K562 (cell line): ENCODE results near the gene SRRT. TPM values are rescaled to one million over a fixed set of nuclear protein-coding genes. Genes with fewer than 3 reads are reported as not detected.
A peak's percentile ranks its signal among the peaks of the same experiment; 100 is the strongest.

Experiments
- DIDO1 ChIP-seq: fragments of 450-650 bp; IDR thresholded peaks from 2 replicates; pipeline ENCODE4 v1.6.1; 2016; ENCODE audit warnings: low read depth, missing biosample characterization, missing genetic modification characterization
- ETV6 ChIP-seq, 3 experiments: fragments of 150-350 bp in 1 of 3; sonication (generic) in 1 of 3; formaldehyde crosslinking in 1 of 3; IDR thresholded peaks; 2 replicates each; pipeline versions ENCODE4 v1.6.1 to v1.8.0; 2014 to 2022; ENCODE audit warnings: borderline replicate concordance in 2 of 3, low read depth in 2 of 3, antibody characterized with exemption in 1 of 3, low read length in 1 of 3, mild to moderate bottlenecking in 1 of 3, missing genetic modification reagents in 1 of 3
- HDAC3 ChIP-seq: fragments of 450-650 bp; IDR thresholded peaks from 2 replicates; pipeline ENCODE4 v1.6.1; 2018; ENCODE audit warnings: borderline replicate concordance, mild to moderate bottlenecking, moderate library complexity; ENCODE audit not compliant: partially characterized antibody
- NKRF ChIP-seq: fragments of 450-650 bp; IDR thresholded peaks from 2 replicates; pipeline ENCODE4 v1.6.1; 2016; ENCODE audit warnings: borderline replicate concordance
- RHOXF2B ChIP-seq: fragments of 250-450 bp; sonication (Bioruptor Pico); conservative IDR thresholded peaks from 2 replicates; pipeline ENCODE4 v1.5.1; 2021
- SMARCB1 ChIP-seq: IDR thresholded peaks from 2 replicates; pipeline ENCODE4 v1.6.1; 2011; ENCODE audit warnings: improper control_type of control experiment, low read depth; ENCODE audit not compliant: insufficient read length
- TOE1 ChIP-seq, 2 experiments: fragments of 450-650 bp in 1 of 2; sonication (generic) in 1 of 2; formaldehyde crosslinking in 1 of 2; IDR thresholded peaks; 2 replicates each; pipeline versions ENCODE4 v1.7.1 to v1.8.0; 2016 to 2022; ENCODE audit warnings: borderline replicate concordance in 2 of 2, mild to moderate bottlenecking in 2 of 2, antibody characterized with exemption in 1 of 2, inconsistent platforms in 1 of 2, low read depth in 1 of 2, missing genetic modification reagents in 1 of 2, moderate library complexity in 1 of 2
- TSC22D4 ChIP-seq: fragments of 450-650 bp; IDR thresholded peaks from 2 replicates; pipeline ENCODE4 v1.6.1; 2016; ENCODE audit warnings: missing genetic modification characterization, missing biosample characterization, control low read depth
- ZBTB1 ChIP-seq: sonication (generic); formaldehyde crosslinking; IDR thresholded peaks from 2 replicates; pipeline ENCODE4 v1.8.1; 2023; ENCODE audit warnings: missing genetic modification reagents, low read depth, mild to moderate bottlenecking, borderline replicate concordance
- ZNF133 ChIP-seq: fragments of 250-450 bp; sonication (Bioruptor Pico); IDR thresholded peaks from 2 replicates; pipeline ENCODE4 v1.4.0; 2020; ENCODE audit warnings: mild to moderate bottlenecking
- ZNF146 ChIP-seq: IDR thresholded peaks from one replicate; pipeline ENCODE4 v1.6.1; 2018; ENCODE audit warnings: missing compliant biosample characterization; ENCODE audit not compliant: unreplicated experiment
- ZNF212 ChIP-seq: fragments of 450-650 bp; formaldehyde crosslinking; IDR thresholded peaks from 2 replicates; pipeline ENCODE4 v1.4.0; 2020; ENCODE audit warnings: mild to moderate bottlenecking
- ZNF23 ChIP-seq: fragments of 250-450 bp; sonication (Bioruptor Pico); IDR thresholded peaks from 2 replicates; pipeline ENCODE4 v1.4.0; 2020; ENCODE audit warnings: mild to moderate bottlenecking
- ZNF431 ChIP-seq: sonication (generic); formaldehyde crosslinking; IDR thresholded peaks from 2 replicates; pipeline ENCODE4 v1.8.0; 2022; ENCODE audit warnings: mild to moderate bottlenecking, missing genetic modification reagents
- ZNF512 ChIP-seq: IDR thresholded peaks from 2 replicates; pipeline ENCODE4 v1.6.1; 2016; ENCODE audit warnings: missing genetic modification characterization, missing compliant biosample characterization
- ZNF57 ChIP-seq: fragments of 450-650 bp; formaldehyde crosslinking; IDR thresholded peaks from 2 replicates; pipeline ENCODE4 v1.4.0; 2020; ENCODE audit warnings: mild to moderate bottlenecking, moderate library complexity
- polyA plus RNA-seq, 8 experiments: library from polyadenylated mRNA; depleted of rRNA in 4 of 8; stranded (reverse) in 5 of 8; unstranded in 3 of 8; fragments of >200 nt; fragmentation: Nextera tagmentation in 2 of 8; fragmentation: Illumina TruSeq in 1 of 8; extraction: Ambion mirVana in 2 of 8; extraction: Trizol in 1 of 8; gene quantifications; 2 replicates each; pipeline versions ENCODE4 v1.2.1 to v1.2.3, GENCODE V29; 2011 to 2014; ENCODE audit warnings: inconsistent platforms in 1 of 8, missing spikeins in 1 of 8
- total RNA-seq, 7 experiments: library from RNA; depleted of rRNA in 6 of 7; stranded (reverse); fragments of >200 nt in 6 of 7; fragmentation: Illumina TruSeq in 2 of 7; extraction: Trizol in 2 of 7; gene quantifications; 2 replicates each; pipeline versions ENCODE4 v1.2.1 to v1.2.3, GENCODE V29; 2011 to 2021; ENCODE audit warnings: low replicate concordance in 1 of 7
- TF ChIP-seq, protein P1 (sequence below): sonication (generic); formaldehyde crosslinking; IDR thresholded peaks from 2 replicates; pipeline ENCODE4 v1.8.0; 2022; ENCODE audit warnings: mild to moderate bottlenecking, missing genetic modification reagents
- TF ChIP-seq, protein P2 (sequence below): fragments of 250-450 bp; sonication (Bioruptor Pico); IDR thresholded peaks from 2 replicates; pipeline ENCODE4 v1.5.1; 2021; ENCODE audit warnings: mild to moderate bottlenecking
- TF ChIP-seq, protein P3 (sequence below): fragments of 450-650 bp; formaldehyde crosslinking; IDR thresholded peaks from 2 replicates; pipeline ENCODE4 v1.4.0; 2022; ENCODE audit warnings: missing genetic modification characterization

Gene SRRT
- total and polyA plus RNA-seq, 9 of the 15 experiments (the other 6 are each of a cell fraction or from before 2014, with no cell fraction given), result 10.3 to 263 (median 84.4) TPM

GRCh38 chr7:100837099-100837836, 37.6 kb upstream of the SRRT start (continued):
- TF ChIP-seq TOE1 (IDR thresholded peaks at IDR 0.05; ENCODE audit: borderline replicate concordance), result peak; percentile 96
- TF ChIP-seq TOE1 (CRISPR knock-in tag; IDR thresholded peaks at IDR 0.05; ENCODE audit: borderline replicate concordance, low read depth), result no peak
- peak; percentile 48; the same call in 1 of the 2 replicates for TF ChIP-seq ZNF431 (CRISPR knock-in tag)
- TF ChIP-seq ZNF146 (CRISPR knock-in tag), result no peak
- TF ChIP-seq, protein P1, sequence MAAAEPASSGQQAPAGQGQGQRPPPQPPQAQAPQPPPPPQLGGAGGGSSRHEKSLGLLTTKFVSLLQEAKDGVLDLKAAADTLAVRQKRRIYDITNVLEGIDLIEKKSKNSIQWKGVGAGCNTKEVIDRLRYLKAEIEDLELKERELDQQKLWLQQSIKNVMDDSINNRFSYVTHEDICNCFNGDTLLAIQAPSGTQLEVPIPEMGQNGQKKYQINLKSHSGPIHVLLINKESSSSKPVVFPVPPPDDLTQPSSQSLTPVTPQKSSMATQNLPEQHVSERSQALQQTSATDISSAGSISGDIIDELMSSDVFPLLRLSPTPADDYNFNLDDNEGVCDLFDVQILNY (CRISPR knock-in tag), result 0 out of 2 replicates have a peak, but pooled peaks have one; percentile 50
- no peak; the same call in 1 of the 2 replicates for TF ChIP-seq NKRF
- peak; percentile 69; the same call in 1 of the 2 replicates for TF ChIP-seq DIDO1 (tag)
- TF ChIP-seq HDAC3, result peak; percentile 10
- no peak for TF ChIP-seq ZNF23 (CRISPR knock-in tag)
- no peak for TF ChIP-seq ZNF512 (tag)
- TF ChIP-seq ZNF133 (CRISPR knock-in tag), result no peak
- peak; percentile 98 for TF ChIP-seq ZBTB1 (CRISPR knock-in tag)
- TF ChIP-seq TSC22D4, result no peak
- no peak for TF ChIP-seq ETV6 (IDR thresholded peaks at IDR 0.05; ENCODE audit: borderline replicate concordance in 1 of 2, low read depth in 2 of 2, low read length in 1 of 2)
- TF ChIP-seq ETV6 (CRISPR knock-in tag; IDR thresholded peaks at IDR 0.05; ENCODE audit: borderline replicate concordance), result no peak
- TF ChIP-seq RHOXF2B, result no peak
- TF ChIP-seq SMARCB1, result no peak
- TF ChIP-seq ZNF57 (CRISPR knock-in tag), result no peak
- TF ChIP-seq, protein P2, sequence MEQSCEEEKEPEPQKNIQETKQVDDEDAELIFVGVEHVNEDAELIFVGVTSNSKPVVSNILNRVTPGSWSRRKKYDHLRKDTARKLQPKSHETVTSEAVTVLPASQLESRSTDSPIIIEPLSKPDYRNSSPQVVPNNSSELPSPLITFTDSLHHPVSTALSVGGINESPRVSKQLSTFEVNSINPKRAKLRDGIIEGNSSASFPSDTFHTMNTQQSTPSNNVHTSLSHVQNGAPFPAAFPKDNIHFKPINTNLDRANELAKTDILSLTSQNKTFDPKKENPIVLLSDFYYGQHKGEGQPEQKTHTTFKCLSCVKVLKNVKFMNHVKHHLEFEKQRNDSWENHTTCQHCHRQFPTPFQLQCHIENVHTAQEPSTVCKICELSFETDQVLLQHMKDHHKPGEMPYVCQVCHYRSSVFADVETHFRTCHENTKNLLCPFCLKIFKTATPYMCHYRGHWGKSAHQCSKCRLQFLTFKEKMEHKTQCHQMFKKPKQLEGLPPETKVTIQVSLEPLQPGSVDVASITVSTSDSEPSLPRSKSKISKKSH (CRISPR knock-in tag), result no peak
- TF ChIP-seq, protein P3, sequence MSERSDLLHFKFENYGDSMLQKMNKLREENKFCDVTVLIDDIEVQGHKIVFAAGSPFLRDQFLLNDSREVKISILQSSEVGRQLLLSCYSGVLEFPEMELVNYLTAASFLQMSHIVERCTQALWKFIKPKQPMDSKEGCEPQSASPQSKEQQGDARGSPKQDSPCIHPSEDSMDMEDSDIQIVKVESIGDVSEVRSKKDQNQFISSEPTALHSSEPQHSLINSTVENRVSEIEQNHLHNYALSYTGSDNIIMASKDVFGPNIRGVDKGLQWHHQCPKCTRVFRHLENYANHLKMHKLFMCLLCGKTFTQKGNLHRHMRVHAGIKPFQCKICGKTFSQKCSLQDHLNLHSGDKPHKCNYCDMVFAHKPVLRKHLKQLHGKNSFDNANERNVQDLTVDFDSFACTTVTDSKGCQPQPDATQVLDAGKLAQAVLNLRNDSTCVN, result no peak
- TF ChIP-seq ZNF212 (CRISPR knock-in tag), result no peak
